Choroid plexus epithelial cell (primary cell): ENCODE data around the gene G6PD.
A peak's percentile ranks its signal among the peaks of the same experiment; 100 is the strongest.

Source experiments
- DNase-seq: peaks from one replicate; pipeline ENCODE4 v3.0.0-alpha.2; 2010; ENCODE audit warnings: low read depth
- H3K4me3 ChIP-seq: 2 replicates; pipeline ENCODE4 v1.5.1; 2011; ENCODE audit warnings: low read depth, mild to moderate bottlenecking, control low read depth, low read length, moderate library complexity
- TF ChIP-seq, protein P1 (sequence below): conservative IDR thresholded peaks from 2 replicates; pipeline ENCODE4 v1.5.1; 2011; ENCODE audit warnings: low read depth, mild to moderate bottlenecking, control low read depth, inconsistent platforms, low read length, moderate library complexity

Gene G6PD

DNA sequence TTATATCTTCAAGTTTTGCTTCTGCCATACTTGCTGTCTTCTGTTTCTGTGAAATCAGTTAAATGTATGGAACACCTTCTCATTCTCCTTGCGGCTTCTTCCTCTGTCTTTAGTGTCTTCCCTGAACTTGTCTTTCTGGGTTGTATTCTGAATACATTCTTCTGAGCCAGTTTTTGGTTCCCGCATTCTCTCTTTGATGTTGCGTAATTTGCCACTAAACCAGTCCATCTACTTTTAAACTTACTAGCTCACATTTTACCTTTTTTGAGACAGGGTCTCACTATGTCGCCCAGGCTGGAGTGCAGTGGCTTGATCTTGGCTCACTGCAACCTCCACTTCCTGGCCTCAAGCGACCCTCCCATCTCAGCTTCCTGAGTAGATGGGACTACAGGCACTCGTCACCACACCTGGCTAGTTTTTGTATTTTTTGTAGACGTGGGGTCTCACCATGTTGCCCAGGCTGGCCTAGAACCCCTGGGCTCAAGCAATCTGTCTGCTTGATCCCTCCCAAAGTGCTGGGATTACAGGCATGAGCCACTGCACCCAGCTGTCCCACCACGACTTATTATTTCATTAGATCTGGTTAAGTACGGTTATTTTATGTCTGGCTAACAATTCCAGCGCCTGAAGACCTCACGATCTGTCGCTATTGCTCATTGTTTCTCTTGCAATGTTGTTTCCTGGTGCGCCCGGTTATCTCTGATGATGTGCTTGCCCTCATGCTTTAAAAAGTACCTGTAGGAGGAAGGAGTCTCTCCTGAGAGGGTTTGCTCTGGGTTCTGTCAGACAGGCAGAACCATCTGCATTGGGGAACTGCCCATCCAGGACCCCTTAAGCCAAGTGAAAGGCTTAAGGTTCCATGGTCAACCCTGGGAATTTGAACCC, 20.8 kb downstream of the G6PD start:
- DNase-seq, result no peak
- TF ChIP-seq, protein P1, sequence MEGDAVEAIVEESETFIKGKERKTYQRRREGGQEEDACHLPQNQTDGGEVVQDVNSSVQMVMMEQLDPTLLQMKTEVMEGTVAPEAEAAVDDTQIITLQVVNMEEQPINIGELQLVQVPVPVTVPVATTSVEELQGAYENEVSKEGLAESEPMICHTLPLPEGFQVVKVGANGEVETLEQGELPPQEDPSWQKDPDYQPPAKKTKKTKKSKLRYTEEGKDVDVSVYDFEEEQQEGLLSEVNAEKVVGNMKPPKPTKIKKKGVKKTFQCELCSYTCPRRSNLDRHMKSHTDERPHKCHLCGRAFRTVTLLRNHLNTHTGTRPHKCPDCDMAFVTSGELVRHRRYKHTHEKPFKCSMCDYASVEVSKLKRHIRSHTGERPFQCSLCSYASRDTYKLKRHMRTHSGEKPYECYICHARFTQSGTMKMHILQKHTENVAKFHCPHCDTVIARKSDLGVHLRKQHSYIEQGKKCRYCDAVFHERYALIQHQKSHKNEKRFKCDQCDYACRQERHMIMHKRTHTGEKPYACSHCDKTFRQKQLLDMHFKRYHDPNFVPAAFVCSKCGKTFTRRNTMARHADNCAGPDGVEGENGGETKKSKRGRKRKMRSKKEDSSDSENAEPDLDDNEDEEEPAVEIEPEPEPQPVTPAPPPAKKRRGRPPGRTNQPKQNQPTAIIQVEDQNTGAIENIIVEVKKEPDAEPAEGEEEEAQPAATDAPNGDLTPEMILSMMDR, result no peak
- H3K4me3 ChIP-seq, result no peak overlapping the region

DNA sequence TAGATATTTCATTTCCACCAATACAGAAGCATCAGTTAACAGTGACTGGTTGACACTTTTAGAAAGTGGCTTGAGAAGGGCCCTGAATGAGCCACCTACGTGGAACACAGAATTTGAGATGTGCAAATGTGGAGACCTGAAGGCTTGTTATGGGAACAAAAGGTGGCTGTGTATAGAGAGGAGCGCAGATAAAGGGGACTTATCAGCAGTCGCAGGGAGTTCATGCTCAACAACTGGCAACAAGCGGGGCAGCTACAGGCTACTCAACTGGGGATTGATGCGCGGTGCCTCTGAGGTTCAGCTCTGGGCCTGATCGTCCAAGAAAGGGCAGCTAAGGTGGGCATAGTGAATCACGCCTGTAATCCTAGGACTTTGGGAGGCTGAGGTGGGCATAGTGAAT, 27.3 kb downstream of the G6PD start:
- TF ChIP-seq, protein P1, result no peak

DNA sequence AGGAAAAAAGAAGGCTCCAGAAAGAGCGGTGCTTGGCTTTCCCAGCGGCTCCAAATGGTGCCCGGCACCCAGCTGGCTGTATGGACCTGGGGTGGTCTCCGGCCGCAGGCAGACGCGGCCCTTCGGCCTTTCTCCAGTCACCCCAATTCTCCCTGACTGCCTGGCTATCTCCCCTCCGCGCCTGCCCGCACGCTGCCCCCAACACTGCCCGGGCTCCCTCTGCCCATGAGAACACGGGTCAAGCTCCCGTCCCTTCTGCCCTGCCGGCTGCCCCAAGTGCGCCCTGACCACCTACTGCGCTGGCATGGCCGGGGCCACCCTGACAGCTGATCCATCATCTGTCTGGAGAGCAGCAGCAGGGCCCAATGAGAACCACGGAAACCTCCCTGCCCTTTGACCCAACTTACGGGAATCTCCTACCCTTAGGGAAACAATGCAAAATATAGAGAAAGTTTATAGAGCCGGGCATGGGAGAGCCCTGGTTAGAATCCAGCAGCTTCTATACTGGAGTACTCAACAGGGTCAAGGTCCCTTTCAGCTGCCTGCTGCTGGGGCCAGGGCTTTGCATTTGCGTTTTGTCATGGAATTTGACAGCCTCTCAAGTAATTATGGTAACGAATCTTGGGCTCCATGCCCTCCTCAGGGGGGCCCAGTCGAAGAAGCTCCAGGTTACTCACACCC, 29.4 kb downstream of the G6PD start:
- TF ChIP-seq, protein P1, result no peak
- DNase-seq, result no peak
- peak overlapping the region; percentile 20 for H3K4me3 ChIP-seq

More for the DNA sequence above, 27.3 kb downstream of the G6PD start:
- DNase-seq, result no peak
- H3K4me3 ChIP-seq, result no peak overlapping the region

DNA sequence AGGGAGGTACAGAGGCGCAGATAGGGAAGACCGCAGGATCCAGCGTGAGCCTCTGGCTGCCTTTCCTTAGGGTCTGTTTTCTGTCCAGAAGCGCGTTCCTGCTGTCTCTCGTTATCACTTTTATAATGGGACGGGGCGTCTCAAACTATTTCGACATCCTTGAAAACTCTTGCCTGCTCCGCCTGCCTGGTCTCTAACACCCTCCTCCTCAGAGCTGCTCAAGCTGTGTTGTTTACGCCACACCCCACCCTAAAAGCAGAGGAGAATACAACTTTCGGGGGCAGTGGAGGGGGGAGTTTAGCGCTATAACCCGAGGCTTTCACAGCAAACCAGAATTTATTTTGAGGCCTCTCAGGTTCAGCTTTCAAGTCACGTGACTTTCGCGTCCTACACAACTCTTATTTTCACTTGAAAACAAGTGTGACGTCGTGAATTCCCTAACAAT, 30.0 kb downstream of the G6PD start:
- TF ChIP-seq, protein P1, result no peak
- peak overlapping the region; percentile 53 for H3K4me3 ChIP-seq
- DNase-seq, result peak; percentile 81

DNA sequence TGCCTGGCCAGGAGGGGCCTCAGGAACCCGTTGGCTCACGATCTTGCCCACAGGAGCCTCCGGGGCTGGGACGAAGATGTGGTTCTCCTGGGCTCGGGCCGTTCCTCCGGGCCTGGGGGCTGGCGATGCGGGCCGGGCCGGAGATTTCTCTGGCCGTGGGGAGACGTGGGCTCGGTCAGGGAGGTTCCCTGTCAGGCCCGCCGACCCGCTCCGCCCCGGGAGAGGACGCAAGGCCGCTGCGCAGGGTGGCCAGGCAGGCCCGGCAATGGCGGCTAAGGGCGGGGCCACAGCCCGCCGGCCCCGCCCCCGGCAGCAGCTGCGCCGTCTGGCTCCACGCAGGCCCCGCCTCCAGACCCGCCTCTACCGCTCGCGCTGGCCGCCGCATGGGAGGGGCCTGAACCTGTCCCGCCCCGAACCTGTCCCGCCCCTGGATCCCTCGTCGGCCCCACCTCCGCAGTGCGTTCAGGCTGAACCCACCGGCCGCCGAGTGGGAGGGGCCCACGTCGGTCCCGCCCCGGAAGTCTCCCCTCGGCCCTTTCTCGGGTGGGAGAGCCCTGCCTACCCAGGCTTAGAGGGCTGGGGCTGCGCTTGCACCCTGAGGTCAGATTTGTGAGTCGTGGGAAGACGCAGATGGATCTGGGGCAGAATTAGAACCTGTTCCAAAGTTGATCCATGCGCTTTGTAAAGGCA, 30.5 kb downstream of the G6PD start, which contains the start of gene FAM3A:
Gene FAM3A, minus strand, starts transcription at position 267 of the 690 bp plus-strand sequence. CDS start 460 bp downstream, outside the sequence.
- DNase-seq, result peak; percentile 93
- peak within 1 kb of the TSS; percentile 67 for H3K4me3 ChIP-seq
- TF ChIP-seq, protein P1, result no peak

DNA sequence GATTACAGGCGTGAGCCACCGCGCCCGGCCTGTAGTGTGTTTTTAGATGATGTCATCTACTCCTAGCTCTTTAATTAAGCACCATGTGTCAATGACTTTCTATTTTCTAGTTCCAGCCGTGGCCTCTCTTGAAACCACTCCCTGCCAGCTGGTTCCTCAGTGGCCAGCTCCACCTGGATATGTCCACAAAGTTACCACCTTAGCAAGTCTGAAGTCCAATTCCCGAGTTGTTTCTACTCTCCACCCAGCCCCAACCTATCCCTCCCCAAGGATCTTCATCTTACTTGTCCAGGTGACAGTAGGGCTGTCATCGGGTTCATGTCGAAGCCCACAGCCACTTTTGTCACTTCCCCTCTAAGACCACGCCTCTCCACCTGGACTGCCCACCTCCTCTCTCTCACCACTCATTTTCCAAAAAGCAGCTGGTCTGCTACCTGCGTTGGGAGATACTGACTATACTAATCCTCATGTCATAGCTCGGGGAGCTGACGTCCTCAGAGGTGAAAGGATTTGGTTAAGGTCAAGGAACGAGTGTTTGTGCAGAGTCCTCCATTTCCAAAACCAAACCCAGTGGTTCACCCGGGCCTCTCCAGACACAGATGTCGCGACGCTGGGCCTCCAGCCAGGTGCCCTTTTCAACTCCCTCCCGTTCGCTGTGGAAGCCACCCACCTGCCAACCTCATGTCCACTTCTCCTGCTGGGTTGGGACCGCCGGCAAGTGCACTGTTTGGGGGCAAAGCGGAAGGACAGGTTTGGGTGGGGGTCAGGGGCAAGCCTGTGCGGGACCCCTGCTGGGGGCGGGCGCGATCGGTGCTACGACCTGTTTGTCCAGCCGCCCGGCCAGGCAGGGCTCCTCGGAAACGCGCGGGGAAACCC, 31.3 kb downstream of the G6PD start:
- no peak for DNase-seq
- peak overlapping the region; percentile 67 for H3K4me3 ChIP-seq

More for the DNA sequence above, 31.3 kb downstream of the G6PD start:
- TF ChIP-seq, protein P1, result no peak
